OCI-LY1 (cell line): Measurements from ENCODE around the gene PAEP.

Experiments
- H2AFZ ChIP-seq: fragments of 200-600 bp; sonication (generic), shearing (Covaris generic); 2 replicates; pipeline ENCODE4 v1.6.0; 2014; ENCODE audit warnings: antibody characterized with exemption, mild to moderate bottlenecking, low read length
- H3F3A ChIP-seq: fragments of 200-600 bp; sonication (generic), shearing (Covaris generic); 2 replicates; pipeline ENCODE4 v1.6.0; 2014; ENCODE audit warnings: mild to moderate bottlenecking, antibody characterized with exemption, low read length, moderate library complexity; ENCODE audit not compliant: insufficient read depth
- H3K27ac ChIP-seq: fragments of 200-600 bp; sonication (generic); 2 replicates; pipeline ENCODE4 v1.5.1; 2014; ENCODE audit warnings: low read length, mixed run types, mild to moderate bottlenecking, low read depth; ENCODE audit not compliant: poor library complexity, severe bottlenecking
- H3K27me3 ChIP-seq: fragments of 200-600 bp; sonication (generic); 2 replicates; pipeline ENCODE4 v1.6.0; 2014; ENCODE audit warnings: antibody characterized with exemption, mild to moderate bottlenecking, low read length, moderate library complexity; ENCODE audit not compliant: insufficient read depth
- H3K36me3 ChIP-seq: fragments of 200-600 bp; sonication (generic); 2 replicates; pipeline ENCODE4 v1.6.1; 2014; ENCODE audit warnings: mild to moderate bottlenecking, antibody characterized with exemption, low read length, moderate library complexity, mixed read lengths; ENCODE audit not compliant: insufficient read depth
- H3K4me1 ChIP-seq: fragments of 200-600 bp; sonication (generic); 2 replicates; pipeline ENCODE4 v1.5.1; 2014; ENCODE audit warnings: mild to moderate bottlenecking, low read length, moderate library complexity; ENCODE audit not compliant: insufficient read depth, severe bottlenecking
- H3K4me2 ChIP-seq: fragments of 200-600 bp; sonication (generic), shearing (Covaris generic); 2 replicates; pipeline ENCODE4 v1.6.1; 2014; ENCODE audit warnings: low read length
- H3K4me3 ChIP-seq: fragments of 200-600 bp; sonication (generic); 2 replicates; pipeline ENCODE4 v1.5.1; 2014; ENCODE audit warnings: low read length, low read depth, mild to moderate bottlenecking, mixed read lengths; ENCODE audit not compliant: poor library complexity, severe bottlenecking
- H3K79me2 ChIP-seq: fragments of 200-600 bp; shearing (Covaris generic); 2 replicates; pipeline ENCODE4 v1.6.1; 2016; ENCODE audit warnings: mixed run types, low read length, mixed read lengths; ENCODE audit not compliant: insufficient read depth
- H3K9ac ChIP-seq: fragments of 200-600 bp; sonication (generic), shearing (Covaris generic); 2 replicates; pipeline ENCODE4 v1.6.1; 2014; ENCODE audit warnings: mild to moderate bottlenecking, low read length, mixed read lengths
- H3K9me2 ChIP-seq: fragments of 200-600 bp; sonication (generic), shearing (Covaris generic); 2 replicates; pipeline ENCODE4 v1.6.1; 2014; ENCODE audit warnings: low read depth, mild to moderate bottlenecking, low read length, mixed read lengths
- H3K9me3 ChIP-seq: fragments of 200-600 bp; shearing (Covaris generic); 2 replicates; pipeline ENCODE4 v1.6.1; 2014; ENCODE audit warnings: low read length, mixed read lengths
- H4K20me1 ChIP-seq: fragments of 200-600 bp; sonication (generic), shearing (Covaris generic); 2 replicates; pipeline ENCODE4 v1.6.0; 2016; ENCODE audit warnings: mild to moderate bottlenecking, low read length; ENCODE audit not compliant: insufficient read depth
- EZH2 ChIP-seq: fragments of 200-600 bp; sonication (generic), shearing (Covaris generic); IDR thresholded peaks from 2 replicates; pipeline ENCODE4 v1.8.0; 2017; ENCODE audit warnings: borderline replicate concordance, mixed run types, mild to moderate bottlenecking, antibody characterized with exemption, low read length, moderate library complexity, mixed read lengths
- TF ChIP-seq, protein P1 (sequence below): fragments of 200-600 bp; sonication (generic), shearing (Covaris generic); IDR thresholded peaks from 2 replicates; pipeline ENCODE4 v1.5.1; 2017; ENCODE audit warnings: mild to moderate bottlenecking, antibody characterized with exemption, low read length, moderate library complexity, mixed read lengths

PAEP gene

DNA sequence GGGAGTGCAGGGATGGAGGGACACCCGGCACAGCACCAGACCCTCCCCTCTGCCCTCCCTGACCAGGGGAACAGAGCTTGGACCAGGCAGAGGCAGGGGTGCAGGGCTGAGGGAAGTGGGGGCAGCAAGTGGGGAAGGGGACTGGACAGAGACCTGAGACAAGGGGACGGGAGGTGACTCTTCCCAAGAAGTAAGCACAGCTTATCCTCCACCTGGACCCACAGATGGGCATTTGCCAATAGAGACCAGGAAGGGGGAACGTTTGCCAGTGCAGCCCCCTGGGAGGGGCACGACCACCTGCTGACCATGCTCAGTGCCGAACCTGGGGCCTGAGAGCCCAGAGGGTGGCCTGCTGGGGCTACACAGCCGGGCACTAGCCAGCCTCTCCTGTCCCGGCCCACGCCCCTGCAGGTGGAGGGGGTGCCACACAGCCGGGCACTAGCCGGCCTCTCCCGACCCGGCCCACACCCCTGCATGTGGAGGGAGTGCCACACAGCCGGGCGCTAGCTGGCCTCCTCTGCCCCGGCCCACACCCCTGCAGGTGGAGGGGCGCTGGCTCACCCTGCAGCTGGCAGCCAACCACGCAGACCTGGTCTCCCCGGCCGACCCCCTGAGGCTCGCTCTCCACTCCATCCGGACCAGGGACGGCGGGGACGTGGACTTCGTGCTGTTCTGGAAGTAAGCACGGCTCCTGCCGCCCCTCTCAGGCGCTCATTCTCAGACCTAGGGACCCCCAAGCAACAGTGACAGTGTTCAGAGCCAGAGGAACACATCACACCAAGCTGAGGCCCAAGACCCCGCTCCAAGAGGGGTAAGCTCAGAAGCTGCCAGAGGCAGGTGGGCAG is 53.5 kb downstream of the PAEP start:
- Histone ChIP-seq H3K4me2 (no peak overlapping the region), H2AFZ (no peak overlapping the region), H4K20me1 (no peaks in the 10 kb centered on the region), H3K27me3 (no peaks in the 10 kb centered on the region), H3K27ac (no peak overlapping the region), H3F3A (no peaks in the 10 kb centered on the region), H3K9me3 (no peaks in the 10 kb centered on the region), H3K36me3 (no peaks in the 10 kb centered on the region), H3K9me2 (no peaks in the 10 kb centered on the region), H3K9ac (no peak overlapping the region), H3K4me3 (no peak overlapping the region), H3K4me1 (no peaks in the 10 kb centered on the region), H3K79me2 (no peaks in the 10 kb centered on the region)
- TF ChIP-seq EZH2: no peak

DNA sequence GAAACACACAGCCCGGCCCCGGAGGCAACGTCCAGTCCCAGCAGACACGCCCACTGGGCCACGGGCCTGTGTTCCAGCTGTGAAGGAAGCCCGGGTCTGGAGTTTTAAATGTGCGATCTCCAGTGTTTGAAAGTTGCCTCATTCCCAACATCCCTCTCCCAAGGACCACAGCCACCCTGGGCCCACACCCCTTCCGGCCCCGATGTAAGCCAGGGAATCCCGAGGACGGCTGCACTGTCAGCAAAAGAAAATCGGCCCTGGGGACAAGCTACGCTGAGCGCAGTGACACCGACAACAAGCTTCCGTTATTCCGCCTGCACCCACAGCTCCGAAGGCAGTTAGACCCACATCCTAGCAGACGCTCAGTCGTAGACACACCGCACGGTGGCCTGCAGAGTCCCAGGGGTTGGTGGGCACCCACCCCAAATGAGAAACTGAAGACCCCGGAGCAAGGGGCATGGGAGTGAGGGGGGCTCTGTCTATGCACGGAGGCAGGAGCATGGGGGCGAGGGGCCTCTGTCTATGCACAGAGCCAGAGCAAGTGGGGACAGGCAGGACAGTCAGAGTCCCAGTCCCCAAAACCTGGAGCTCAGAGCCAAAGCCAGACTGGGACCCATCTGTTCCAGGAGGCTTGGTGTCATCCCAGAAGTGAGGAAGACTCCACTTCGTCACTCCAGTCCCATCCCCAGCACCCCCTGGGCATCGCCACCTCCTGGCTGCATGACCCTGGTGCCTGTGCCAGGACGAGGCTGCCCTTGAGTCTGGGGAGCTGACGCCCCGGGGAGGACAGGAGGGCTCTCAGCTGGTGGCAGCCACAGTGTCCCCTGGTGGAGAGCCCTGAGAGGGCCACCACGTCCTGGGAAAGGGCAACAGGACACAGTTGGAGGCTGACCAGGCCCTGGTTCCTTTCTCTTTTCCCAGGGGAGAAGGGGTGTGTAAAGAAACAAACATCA is 54.4 kb downstream of the PAEP start:
- Histone ChIP-seq H3K4me1 (no peaks in the 10 kb centered on the region), H3K36me3 (no peaks in the 10 kb centered on the region), H3K4me3 (no peak overlapping the region), H3K27ac (no peak overlapping the region), H3K9me2 (no peaks in the 10 kb centered on the region), H3K27me3 (no peaks in the 10 kb centered on the region), H2AFZ (no peak overlapping the region), H3K4me2 (no peak overlapping the region), H4K20me1 (no peaks in the 10 kb centered on the region), H3K9me3 (no peaks in the 10 kb centered on the region), H3F3A (no peaks in the 10 kb centered on the region), H3K9ac (no peak overlapping the region), H3K79me2 (no peaks in the 10 kb centered on the region)
- TF ChIP-seq, protein P1, sequence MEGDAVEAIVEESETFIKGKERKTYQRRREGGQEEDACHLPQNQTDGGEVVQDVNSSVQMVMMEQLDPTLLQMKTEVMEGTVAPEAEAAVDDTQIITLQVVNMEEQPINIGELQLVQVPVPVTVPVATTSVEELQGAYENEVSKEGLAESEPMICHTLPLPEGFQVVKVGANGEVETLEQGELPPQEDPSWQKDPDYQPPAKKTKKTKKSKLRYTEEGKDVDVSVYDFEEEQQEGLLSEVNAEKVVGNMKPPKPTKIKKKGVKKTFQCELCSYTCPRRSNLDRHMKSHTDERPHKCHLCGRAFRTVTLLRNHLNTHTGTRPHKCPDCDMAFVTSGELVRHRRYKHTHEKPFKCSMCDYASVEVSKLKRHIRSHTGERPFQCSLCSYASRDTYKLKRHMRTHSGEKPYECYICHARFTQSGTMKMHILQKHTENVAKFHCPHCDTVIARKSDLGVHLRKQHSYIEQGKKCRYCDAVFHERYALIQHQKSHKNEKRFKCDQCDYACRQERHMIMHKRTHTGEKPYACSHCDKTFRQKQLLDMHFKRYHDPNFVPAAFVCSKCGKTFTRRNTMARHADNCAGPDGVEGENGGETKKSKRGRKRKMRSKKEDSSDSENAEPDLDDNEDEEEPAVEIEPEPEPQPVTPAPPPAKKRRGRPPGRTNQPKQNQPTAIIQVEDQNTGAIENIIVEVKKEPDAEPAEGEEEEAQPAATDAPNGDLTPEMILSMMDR: no peak
- no peak for TF ChIP-seq EZH2
